Measurements from ENCODE around the gene DST. TPM values are rescaled to one million over a fixed set of nuclear protein-coding genes. Genes with fewer than 3 reads are reported as not detected.

DST gene
- total RNA-seq, 1 experiment from 2014 or later, result 76.0 TPM

DNA sequence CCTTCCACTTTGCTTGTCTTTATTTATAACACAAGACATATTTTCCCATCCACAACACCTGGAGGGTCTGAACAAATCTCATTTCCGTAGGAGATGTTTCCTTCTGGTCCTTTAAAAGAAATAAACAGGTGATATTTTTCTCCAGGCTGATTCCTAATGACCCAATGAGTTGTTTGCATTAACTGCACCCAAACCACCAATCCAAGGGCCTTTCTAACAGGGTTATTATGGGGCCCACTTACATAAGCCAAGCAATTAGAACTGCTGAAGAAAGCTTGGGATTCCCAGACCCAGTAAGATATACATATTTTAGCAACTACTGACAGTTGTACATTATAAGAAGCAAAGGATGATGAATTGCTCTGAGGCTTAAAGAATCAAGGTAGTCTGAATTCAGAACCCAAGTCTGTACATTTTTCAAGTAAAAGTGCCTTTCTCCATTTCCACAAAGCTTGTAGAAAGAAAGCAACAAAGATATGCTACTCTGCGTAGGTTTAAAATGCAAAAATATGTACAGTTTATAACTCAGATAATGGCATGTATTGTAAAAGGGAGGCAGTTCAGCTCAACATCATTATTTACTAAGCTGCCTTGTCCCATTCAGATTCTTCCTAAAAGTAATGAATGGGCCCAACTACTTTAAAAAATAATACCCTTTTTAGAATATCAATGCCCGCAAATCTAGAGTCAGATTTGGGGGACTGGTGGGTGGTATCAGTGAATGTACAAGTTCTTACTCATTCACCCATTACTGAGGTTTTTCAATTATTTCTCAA lies 120.0 kb downstream of the DST start:
- no peaks in the 10 kb centered on the region for H3K27me3 Mint-ChIP-seq (ENCODE audit: insufficient read depth, unreplicated experiment)

DNA sequence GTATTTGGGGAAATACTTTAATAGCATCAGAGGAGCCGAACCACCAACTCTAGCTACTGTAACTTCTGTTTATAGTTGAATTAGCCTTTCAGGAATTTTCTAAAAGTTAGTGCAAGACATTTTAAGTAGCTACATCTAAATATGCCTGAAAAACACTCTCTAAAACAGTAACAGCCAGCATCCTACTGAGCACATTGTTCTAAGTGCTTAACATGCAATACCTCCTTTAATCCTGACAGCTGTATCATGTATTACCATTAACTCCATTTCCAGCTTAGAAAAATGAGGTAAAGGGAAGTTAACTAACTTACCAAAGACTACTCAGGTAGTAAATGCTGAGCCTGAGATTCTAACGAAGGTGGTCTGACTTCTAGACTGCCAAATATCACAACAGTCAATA lies 120.7 kb downstream of the DST start:
- CTCF ChIA-PET, result interaction anchor here (0.6 kb wide), 1 partner anchor 122 kb away, joined by 4 read pairs; no protein-coding TSS in a partner anchor
- no peaks in the 10 kb centered on the region for H3K27me3 Mint-ChIP-seq (ENCODE audit: insufficient read depth, unreplicated experiment)
- no peak overlapping the region for H3K4me3 Mint-ChIP-seq (ENCODE audit: unreplicated experiment)
- peaks cover 12% of the 10 kb centered on the region for H3K4me1 ChIP-seq
- no TSS peak for BruUV-seq (replicated peaks)
- no peaks in the 10 kb centered on the region for H3K27me3 ChIP-seq (replicated peaks; ENCODE audit: control insufficient read depth, insufficient read depth, low read length)
- POLR2A ChIA-PET, result no interaction called here
- H3K36me3 Mint-ChIP-seq (ENCODE audit: insufficient read depth, unreplicated experiment), result peaks cover 20% of the 10 kb centered on the region
- H3K4me1 Mint-ChIP-seq (ENCODE audit: low read depth, unreplicated experiment), result peaks cover 18% of the 10 kb centered on the region
- H3K9me3 ChIP-seq, result no peaks in the 10 kb centered on the region
- intact Hi-C loops (cut with micrococcal nuclease; ENCODE audit: unreplicated experiment), result loop anchor here (1.0 kb wide), 1 partner anchor 11 kb away; no protein-coding TSS in a partner anchor
- no peak overlapping the region for H3K4me3 ChIP-seq (ENCODE audit: low read depth, low read length)
- H3K9me3 Mint-ChIP-seq (ENCODE audit: unreplicated experiment), result no peaks in the 10 kb centered on the region
- DNase-seq, result no peak
- H3K27ac Mint-ChIP-seq (ENCODE audit: unreplicated experiment), result no peak overlapping the region
- TF ChIP-seq, protein P1, sequence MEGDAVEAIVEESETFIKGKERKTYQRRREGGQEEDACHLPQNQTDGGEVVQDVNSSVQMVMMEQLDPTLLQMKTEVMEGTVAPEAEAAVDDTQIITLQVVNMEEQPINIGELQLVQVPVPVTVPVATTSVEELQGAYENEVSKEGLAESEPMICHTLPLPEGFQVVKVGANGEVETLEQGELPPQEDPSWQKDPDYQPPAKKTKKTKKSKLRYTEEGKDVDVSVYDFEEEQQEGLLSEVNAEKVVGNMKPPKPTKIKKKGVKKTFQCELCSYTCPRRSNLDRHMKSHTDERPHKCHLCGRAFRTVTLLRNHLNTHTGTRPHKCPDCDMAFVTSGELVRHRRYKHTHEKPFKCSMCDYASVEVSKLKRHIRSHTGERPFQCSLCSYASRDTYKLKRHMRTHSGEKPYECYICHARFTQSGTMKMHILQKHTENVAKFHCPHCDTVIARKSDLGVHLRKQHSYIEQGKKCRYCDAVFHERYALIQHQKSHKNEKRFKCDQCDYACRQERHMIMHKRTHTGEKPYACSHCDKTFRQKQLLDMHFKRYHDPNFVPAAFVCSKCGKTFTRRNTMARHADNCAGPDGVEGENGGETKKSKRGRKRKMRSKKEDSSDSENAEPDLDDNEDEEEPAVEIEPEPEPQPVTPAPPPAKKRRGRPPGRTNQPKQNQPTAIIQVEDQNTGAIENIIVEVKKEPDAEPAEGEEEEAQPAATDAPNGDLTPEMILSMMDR (IDR thresholded peaks at IDR 0.05; ENCODE audit: insufficient read depth in 1 of 2, low read depth in 1 of 2, low read length in 1 of 2, severe bottlenecking in 1 of 2, unreplicated experiment in 1 of 2), result no peak
- no peaks in the 10 kb centered on the region for H3K36me3 ChIP-seq (ENCODE audit: control insufficient read depth, insufficient read depth, low read length)

More for the DNA sequence above, 120.0 kb downstream of the DST start:
- H3K9me3 Mint-ChIP-seq (ENCODE audit: unreplicated experiment), result no peaks in the 10 kb centered on the region
- peaks cover 18% of the 10 kb centered on the region for H3K4me1 Mint-ChIP-seq (ENCODE audit: low read depth, unreplicated experiment)
- Histone ChIP-seq H3K4me3 (ENCODE audit: low read depth, low read length) (no peak overlapping the region), H3K9me3 (no peaks in the 10 kb centered on the region), H3K27me3 (replicated peaks; ENCODE audit: control insufficient read depth, insufficient read depth, low read length) (no peaks in the 10 kb centered on the region), H3K4me1 (peaks cover 12% of the 10 kb centered on the region), H3K36me3 (ENCODE audit: control insufficient read depth, insufficient read depth, low read length) (no peaks in the 10 kb centered on the region)
- BruUV-seq (replicated peaks), result no TSS peak
- TF ChIP-seq, protein P1 (IDR thresholded peaks at IDR 0.05; ENCODE audit: insufficient read depth in 1 of 2, low read depth in 1 of 2, low read length in 1 of 2, severe bottlenecking in 1 of 2, unreplicated experiment in 1 of 2), result no peak
- POLR2A ChIA-PET, result no interaction called here
- H3K4me3 Mint-ChIP-seq (ENCODE audit: unreplicated experiment), result no peak overlapping the region
- no peak overlapping the region for H3K27ac Mint-ChIP-seq (ENCODE audit: unreplicated experiment)
- CTCF ChIA-PET, result no interaction called here
- no peak for DNase-seq
- H3K36me3 Mint-ChIP-seq (ENCODE audit: insufficient read depth, unreplicated experiment), result peaks cover 25% of the 10 kb centered on the region
- intact Hi-C loops (cut with micrococcal nuclease; ENCODE audit: unreplicated experiment), result no loop called here

DNA sequence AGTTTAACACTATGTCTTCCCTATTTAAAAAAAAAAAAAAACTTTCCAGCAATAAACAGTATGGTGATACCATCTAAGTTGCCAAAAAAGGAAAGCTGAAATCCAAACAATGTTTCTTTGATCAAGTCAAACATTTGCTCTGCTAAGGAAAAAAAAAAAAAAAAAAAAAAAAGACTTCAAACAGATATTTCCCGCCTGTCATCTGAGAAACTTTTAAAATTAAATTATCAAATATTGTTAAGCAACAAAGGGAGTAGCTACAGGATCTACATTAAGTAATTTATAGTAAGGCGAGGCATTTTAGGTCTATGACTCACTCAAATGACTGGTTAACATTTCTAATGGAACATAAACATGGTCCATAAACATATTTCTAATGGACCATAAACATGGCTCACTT lies 121.2 kb downstream of the DST start:
- no peak for DNase-seq
- H3K9me3 Mint-ChIP-seq (ENCODE audit: unreplicated experiment), result no peaks in the 10 kb centered on the region
- intact Hi-C loops (cut with micrococcal nuclease; ENCODE audit: unreplicated experiment), result loop anchor here (1.0 kb wide), 1 partner anchor 10 kb away; no protein-coding TSS in a partner anchor
- H3K4me1 ChIP-seq, result peaks cover 12% of the 10 kb centered on the region
- no peak overlapping the region for H3K27ac Mint-ChIP-seq (ENCODE audit: unreplicated experiment)
- no peak overlapping the region for H3K4me3 Mint-ChIP-seq (ENCODE audit: unreplicated experiment)
- H3K27me3 ChIP-seq (replicated peaks; ENCODE audit: control insufficient read depth, insufficient read depth, low read length), result no peaks in the 10 kb centered on the region
- ChIA-PET POLR2A (interaction anchor here (0.6 kb wide), 1 partner anchor 21 kb away, joined by 7 read pairs; no protein-coding TSS in a partner anchor), CTCF (interaction anchor here (0.6 kb wide), 1 partner anchor 122 kb away, joined by 4 read pairs; no protein-coding TSS in a partner anchor)
- peaks cover 20% of the 10 kb centered on the region for H3K36me3 Mint-ChIP-seq (ENCODE audit: insufficient read depth, unreplicated experiment)
- H3K27me3 Mint-ChIP-seq (ENCODE audit: insufficient read depth, unreplicated experiment), result no peaks in the 10 kb centered on the region
- H3K36me3 ChIP-seq (ENCODE audit: control insufficient read depth, insufficient read depth, low read length), result no peaks in the 10 kb centered on the region
- BruUV-seq (replicated peaks), result no TSS peak
- TF ChIP-seq, protein P1 (IDR thresholded peaks at IDR 0.05; ENCODE audit: insufficient read depth in 1 of 2, low read depth in 1 of 2, low read length in 1 of 2, severe bottlenecking in 1 of 2, unreplicated experiment in 1 of 2), result no peak
- no peak overlapping the region for H3K4me3 ChIP-seq (ENCODE audit: low read depth, low read length)
- H3K9me3 ChIP-seq, result no peaks in the 10 kb centered on the region
- H3K4me1 Mint-ChIP-seq (ENCODE audit: low read depth, unreplicated experiment), result peaks cover 18% of the 10 kb centered on the region

Measured in Caco-2 (cell line).